ENCODE measurements around the gene SNX12.
A peak's percentile ranks its signal among the peaks of the same experiment; 100 is the strongest.

SNX12 gene

DNA sequence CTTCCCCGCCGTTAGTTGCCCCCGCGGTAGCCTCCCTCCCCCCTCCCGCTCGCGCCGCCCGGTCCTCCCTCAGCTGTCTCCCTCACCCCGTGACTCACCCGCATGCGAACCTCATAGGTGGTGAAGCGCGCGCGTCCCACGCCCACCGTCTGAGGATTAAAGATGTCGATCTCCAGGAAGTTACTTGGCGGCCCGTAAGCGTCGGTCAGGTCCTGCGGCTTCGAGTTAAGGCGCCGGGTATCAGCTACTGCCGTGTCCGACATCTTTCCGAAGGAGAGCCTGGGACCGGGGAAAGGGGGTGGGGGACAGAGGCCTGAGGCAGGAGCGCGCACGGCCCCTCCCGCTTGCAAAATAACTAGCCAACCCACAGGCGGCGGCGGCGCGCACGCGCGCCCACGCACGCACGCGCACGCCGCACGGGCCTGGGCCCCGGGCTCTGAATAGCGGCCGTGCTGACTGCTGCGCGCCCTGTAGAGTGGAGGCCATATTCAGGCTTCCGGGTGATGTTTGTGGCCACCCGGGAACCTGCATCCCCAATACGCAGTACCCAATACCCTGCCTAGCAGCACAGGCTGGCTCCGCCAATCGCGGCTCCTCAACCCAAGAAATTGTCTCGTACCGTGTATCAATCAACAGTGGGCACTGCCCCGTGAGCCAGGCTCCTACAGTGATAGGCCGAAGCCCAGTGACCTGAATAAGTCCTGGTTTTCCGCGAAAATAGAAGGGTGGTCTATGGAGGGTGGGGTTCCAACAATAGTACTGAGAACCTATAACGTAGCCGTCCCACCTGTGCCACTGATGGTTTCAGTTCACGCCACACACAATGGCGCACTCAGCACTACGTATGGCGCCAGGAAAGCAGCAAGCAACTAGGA lies at the start of gene SNX12 (continued):
- TF ChIP-seq, protein P1, sequence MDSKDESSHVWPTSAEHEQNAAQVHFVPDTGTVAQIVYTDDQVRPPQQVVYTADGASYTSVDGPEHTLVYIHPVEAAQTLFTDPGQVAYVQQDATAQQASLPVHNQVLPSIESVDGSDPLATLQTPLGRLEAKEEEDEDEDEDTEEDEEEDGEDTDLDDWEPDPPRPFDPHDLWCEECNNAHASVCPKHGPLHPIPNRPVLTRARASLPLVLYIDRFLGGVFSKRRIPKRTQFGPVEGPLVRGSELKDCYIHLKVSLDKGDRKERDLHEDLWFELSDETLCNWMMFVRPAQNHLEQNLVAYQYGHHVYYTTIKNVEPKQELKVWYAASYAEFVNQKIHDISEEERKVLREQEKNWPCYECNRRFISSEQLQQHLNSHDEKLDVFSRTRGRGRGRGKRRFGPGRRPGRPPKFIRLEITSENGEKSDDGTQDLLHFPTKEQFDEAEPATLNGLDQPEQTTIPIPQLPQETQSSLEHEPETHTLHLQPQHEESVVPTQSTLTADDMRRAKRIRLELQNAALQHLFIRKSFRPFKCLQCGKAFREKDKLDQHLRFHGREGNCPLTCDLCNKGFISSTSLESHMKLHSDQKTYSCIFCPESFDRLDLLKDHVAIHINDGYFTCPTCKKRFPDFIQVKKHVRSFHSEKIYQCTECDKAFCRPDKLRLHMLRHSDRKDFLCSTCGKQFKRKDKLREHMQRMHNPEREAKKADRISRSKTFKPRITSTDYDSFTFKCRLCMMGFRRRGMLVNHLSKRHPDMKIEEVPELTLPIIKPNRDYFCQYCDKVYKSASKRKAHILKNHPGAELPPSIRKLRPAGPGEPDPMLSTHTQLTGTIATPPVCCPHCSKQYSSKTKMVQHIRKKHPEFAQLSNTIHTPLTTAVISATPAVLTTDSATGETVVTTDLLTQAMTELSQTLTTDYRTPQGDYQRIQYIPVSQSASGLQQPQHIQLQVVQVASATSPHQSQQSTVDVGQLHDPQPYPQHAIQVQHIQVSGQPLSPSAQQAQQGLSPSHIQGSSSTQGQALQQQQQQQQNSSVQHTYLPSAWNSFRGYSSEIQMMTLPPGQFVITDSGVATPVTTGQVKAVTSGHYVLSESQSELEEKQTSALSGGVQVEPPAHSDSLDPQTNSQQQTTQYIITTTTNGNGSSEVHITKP (tag by site-specific recombination; IDR thresholded peaks at IDR 0.05), result peak; percentile 5; the same call in 1 of the 2 replicates
- peak; percentile 54; the same call in 1 of the 2 replicates for TF ChIP-seq IKZF3 (tag by site-specific recombination; IDR thresholded peaks at IDR 0.05)
- no peak for TF ChIP-seq ZNF843 (tag by site-specific recombination; IDR thresholded peaks at IDR 0.05)
- no peak for TF ChIP-seq ZNF433 (tag by site-specific recombination; IDR thresholded peaks at IDR 0.05; ENCODE audit: low read depth)
- peak; percentile 20; the same call in 1 of the 2 replicates for TF ChIP-seq ZNF146 (tag by site-specific recombination; IDR thresholded peaks at IDR 0.05)
- no peak for TF ChIP-seq ZNF549 (tag by site-specific recombination; IDR thresholded peaks at IDR 0.05)
- TF ChIP-seq KLF8 (tag by site-specific recombination; IDR thresholded peaks at IDR 0.05), result peak; percentile 79
- no peak for TF ChIP-seq ZNF426 (tag by site-specific recombination; IDR thresholded peaks at IDR 0.05)
- peak; percentile 60 for TF ChIP-seq INSM2 (tag by site-specific recombination; IDR thresholded peaks at IDR 0.05)
- no peak for TF ChIP-seq ZNF610 (tag by site-specific recombination; IDR thresholded peaks at IDR 0.05; ENCODE audit: borderline replicate concordance)
- peak; percentile 92 for TF ChIP-seq ZFHX2 (tag by site-specific recombination; conservative IDR thresholded peaks at IDR 0.05)
- TF ChIP-seq ZNF530 (tag by site-specific recombination; IDR thresholded peaks at IDR 0.05; ENCODE audit: low read depth), result no peak
- 0 out of 2 replicates have a peak, but pooled peaks have one; percentile 39 for TF ChIP-seq ZNF391 (tag by site-specific recombination; IDR thresholded peaks at IDR 0.05; ENCODE audit: borderline replicate concordance, low read depth)
- no peak for TF ChIP-seq ZNF555 (tag by site-specific recombination; conservative IDR thresholded peaks at IDR 0.05)
- no peak for TF ChIP-seq ZNF202 (tag by site-specific recombination; IDR thresholded peaks at IDR 0.05; ENCODE audit: borderline replicate concordance)
- 0 out of 2 replicates have a peak, but pooled peaks have one; percentile 9 for TF ChIP-seq ZBTB48 (tag by site-specific recombination; IDR thresholded peaks at IDR 0.05)
- TF ChIP-seq ZNF335 (tag by site-specific recombination; conservative IDR thresholded peaks at IDR 0.05), result peak; percentile 60
- TF ChIP-seq ZNF341 (tag by site-specific recombination; IDR thresholded peaks at IDR 0.05; ENCODE audit: low read depth), result peak; percentile 60
- TF ChIP-seq YY2 (tag by site-specific recombination; IDR thresholded peaks at IDR 0.05), result no peak
- peak; percentile 38 for TF ChIP-seq ZIC2 (tag by site-specific recombination; IDR thresholded peaks at IDR 0.05)
- peak; percentile 29; the same call in 1 of the 2 replicates for TF ChIP-seq ZBTB6 (tag by site-specific recombination; IDR thresholded peaks at IDR 0.05)
- TF ChIP-seq BCL11A (tag by site-specific recombination; IDR thresholded peaks at IDR 0.05; ENCODE audit: low read depth), result no peak
- TF ChIP-seq OSR2 (tag by site-specific recombination; IDR thresholded peaks at IDR 0.05), result peak; percentile 55
- no peak for TF ChIP-seq ZNF513 (tag by site-specific recombination; IDR thresholded peaks at IDR 0.05)
- TF ChIP-seq ZBTB20 (tag by site-specific recombination; IDR thresholded peaks at IDR 0.05), result peak; percentile 100
- peak; percentile 67 for TF ChIP-seq EGR2 (tag by site-specific recombination; IDR thresholded peaks at IDR 0.05; ENCODE audit: low read depth)
- TF ChIP-seq, protein P2, sequence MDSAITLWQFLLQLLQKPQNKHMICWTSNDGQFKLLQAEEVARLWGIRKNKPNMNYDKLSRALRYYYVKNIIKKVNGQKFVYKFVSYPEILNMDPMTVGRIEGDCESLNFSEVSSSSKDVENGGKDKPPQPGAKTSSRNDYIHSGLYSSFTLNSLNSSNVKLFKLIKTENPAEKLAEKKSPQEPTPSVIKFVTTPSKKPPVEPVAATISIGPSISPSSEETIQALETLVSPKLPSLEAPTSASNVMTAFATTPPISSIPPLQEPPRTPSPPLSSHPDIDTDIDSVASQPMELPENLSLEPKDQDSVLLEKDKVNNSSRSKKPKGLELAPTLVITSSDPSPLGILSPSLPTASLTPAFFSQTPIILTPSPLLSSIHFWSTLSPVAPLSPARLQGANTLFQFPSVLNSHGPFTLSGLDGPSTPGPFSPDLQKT (IDR thresholded peaks at IDR 0.05; ENCODE audit: borderline replicate concordance, low read depth, low read length), result peak; percentile 91
- TF ChIP-seq, protein P3, sequence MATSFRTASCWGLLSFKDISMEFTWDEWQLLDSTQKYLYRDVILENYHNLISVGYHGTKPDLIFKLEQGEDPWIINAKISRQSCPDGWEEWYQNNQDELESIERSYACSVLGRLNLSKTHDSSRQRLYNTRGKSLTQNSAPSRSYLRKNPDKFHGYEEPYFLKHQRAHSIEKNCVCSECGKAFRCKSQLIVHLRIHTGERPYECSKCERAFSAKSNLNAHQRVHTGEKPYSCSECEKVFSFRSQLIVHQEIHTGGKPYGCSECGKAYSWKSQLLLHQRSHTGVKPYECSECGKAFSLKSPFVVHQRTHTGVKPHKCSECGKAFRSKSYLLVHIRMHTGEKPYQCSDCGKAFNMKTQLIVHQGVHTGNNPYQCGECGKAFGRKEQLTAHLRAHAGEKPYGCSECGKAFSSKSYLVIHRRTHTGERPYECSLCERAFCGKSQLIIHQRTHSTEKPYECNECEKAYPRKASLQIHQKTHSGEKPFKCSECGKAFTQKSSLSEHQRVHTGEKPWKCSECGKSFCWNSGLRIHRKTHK (tag by site-specific recombination; IDR thresholded peaks at IDR 0.05), result no peak
- no peak for TF ChIP-seq ZNF658 (tag by site-specific recombination; IDR thresholded peaks at IDR 0.05)

Data from HEK293 (cell line).